Measurements from ENCODE around the gene IHH.
A peak's percentile ranks its signal among the peaks of the same experiment; 100 is the strongest.

The IHH gene

GRCh38 chr2:219060821-219061791 lies at the start of gene IHH:
Gene IHH (minus strand): TSS chr2:219060921. CDS start chr2:219060467, 454 bp downstream.
- no peak for DNase-seq (ENCODE audit: low read depth)

- peak; percentile 25 for DNase-seq (ENCODE audit: low read depth)
Measured at GRCh38 chr2:219109471-219109870, 48.8 kb upstream of the IHH start.

DNA sequence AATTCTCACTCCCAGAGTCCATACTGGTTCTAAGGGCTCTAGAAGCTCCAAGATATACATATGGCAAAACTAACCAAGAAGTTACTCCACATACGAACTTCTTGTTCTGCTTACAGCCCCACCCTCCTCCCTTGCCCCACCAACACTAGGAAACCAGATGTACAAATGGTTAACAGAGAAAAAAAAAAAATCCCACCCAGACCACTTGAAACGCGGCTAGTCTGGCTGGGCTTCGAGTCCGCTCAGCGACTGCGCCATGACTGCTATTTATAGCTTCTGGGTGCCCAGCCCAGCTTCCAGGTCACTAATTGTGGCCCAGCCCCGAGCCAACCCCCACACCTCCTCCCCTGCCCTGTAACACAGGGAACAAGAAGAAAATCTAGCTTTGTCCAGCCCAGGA lies 47.0 kb upstream of the IHH start:
- no peak for DNase-seq (ENCODE audit: low read depth)

- no peak for DNase-seq (ENCODE audit: low read depth)
Measured at GRCh38 chr2:219106251-219106650, 45.5 kb upstream of the IHH start.

- DNase-seq (ENCODE audit: low read depth), result no peak
Measured at GRCh38 chr2:219104107-219105035, 43.6 kb upstream of the IHH start.

GRCh38 chr2:219099329-219099728 lies 38.6 kb upstream of the IHH start:
- DNase-seq (ENCODE audit: low read depth), result no peak

DNA sequence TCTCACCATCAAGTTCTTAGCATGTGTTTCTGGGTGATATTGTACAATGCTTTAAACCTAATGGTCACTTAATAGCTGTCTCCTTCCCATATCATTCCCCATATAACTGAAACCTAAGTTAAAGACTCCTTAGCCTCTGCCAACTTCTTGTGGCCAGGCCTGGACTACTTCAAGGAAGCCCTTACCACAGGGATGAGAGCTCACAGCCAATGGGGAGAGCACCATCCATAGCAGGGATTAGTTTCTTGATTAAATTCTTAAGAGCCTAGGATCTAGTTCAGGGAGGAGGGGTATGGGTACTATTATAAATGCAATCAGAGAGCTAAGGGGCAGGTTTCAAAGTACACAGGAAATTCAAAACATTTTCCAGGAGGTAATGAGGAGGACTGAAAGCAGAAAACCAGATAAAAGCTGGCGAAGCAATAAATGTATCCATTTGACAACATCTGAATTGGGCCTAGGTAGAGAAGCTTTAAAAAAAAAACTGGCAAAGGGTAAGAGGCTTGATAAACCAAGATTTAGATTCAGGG lies 34.8 kb upstream of the IHH start:
- DNase-seq (ENCODE audit: low read depth), result no peak

GRCh38 chr2:219094171-219094570 lies 33.5 kb upstream of the IHH start:
- DNase-seq (ENCODE audit: low read depth), result no peak

GRCh38 chr2:219090436-219091299 lies 29.9 kb upstream of the IHH start:
- no peak for DNase-seq (ENCODE audit: low read depth)

- DNase-seq (ENCODE audit: low read depth), result no peak
Measured at GRCh38 chr2:219089330-219089729, 28.6 kb upstream of the IHH start.

- no peak for DNase-seq (ENCODE audit: low read depth)
Measured at GRCh38 chr2:219087848-219088247, 27.1 kb upstream of the IHH start.

DNA sequence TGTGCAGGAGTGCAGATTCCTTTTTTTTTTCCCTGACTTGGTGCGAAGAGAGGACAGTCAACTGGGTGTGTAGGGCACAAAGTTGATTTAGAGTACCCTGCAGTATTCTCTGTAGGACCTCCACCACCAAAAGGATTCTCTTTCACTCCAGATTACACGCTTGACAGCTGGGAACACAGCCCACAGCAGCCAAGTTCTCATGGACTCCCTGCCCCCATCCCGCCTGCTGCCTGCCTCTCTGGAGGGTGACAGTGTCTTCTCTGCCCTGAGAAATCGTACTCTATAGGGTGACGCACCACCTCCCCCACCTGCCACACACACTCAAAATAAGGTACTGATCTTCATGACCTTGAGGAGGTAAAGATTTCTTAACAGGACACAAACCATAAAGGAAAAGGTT lies 26.6 kb upstream of the IHH start:
- no peak for DNase-seq (ENCODE audit: low read depth)

DNA sequence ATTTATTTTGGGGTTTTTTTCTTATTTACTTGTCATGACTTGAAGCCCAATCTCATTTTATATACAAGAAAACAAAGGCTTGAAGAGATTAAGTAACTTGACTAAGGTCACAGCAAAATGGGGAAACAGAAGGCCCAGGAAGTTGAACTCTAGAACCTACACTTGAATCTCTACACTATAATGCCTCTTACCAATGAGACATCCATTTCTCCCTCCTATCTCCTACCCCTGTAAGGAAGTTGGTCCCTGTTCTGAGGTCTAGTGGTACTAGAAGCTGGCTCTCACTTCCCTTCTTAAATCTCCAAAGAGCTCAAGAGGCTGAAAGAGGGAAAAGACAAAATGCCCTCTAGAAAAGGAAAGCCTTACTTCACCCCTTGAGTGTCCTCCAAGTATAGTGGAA lies 25.5 kb upstream of the IHH start:
- no peak for DNase-seq (ENCODE audit: low read depth)

- no peak for DNase-seq (ENCODE audit: low read depth)
Measured at GRCh38 chr2:219084791-219085190, 24.1 kb upstream of the IHH start.

DNA sequence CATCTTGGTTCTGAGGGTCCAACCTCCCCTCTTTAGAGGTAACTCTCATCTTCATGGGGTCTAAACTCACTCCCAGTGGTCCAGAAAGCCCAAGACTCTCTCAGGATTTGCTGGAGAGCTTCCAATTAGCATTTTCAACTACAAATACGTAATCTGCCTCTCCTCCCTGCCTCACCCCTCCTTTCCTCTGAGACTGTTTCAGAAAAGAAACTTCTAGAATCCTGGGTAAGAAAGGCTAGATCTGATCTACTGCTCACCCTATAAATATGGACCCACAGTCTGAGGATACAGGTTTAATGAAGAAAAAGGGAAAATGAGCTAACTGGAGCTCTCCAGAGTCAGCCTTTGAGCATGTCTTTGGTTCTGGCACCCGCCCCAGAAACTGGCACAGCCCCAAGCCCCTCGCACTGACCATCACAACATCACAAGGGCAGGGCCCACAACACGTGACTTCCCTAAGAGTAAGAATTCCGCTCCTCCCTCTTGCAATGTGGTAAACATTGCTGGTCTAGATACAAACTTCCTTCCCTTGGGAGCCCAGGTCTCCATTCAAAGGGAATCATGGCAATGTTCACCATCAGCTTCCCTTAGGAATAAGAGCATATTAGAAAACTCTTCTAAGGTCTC lies 21.7 kb upstream of the IHH start:
- no peak for DNase-seq (ENCODE audit: low read depth)

DNA sequence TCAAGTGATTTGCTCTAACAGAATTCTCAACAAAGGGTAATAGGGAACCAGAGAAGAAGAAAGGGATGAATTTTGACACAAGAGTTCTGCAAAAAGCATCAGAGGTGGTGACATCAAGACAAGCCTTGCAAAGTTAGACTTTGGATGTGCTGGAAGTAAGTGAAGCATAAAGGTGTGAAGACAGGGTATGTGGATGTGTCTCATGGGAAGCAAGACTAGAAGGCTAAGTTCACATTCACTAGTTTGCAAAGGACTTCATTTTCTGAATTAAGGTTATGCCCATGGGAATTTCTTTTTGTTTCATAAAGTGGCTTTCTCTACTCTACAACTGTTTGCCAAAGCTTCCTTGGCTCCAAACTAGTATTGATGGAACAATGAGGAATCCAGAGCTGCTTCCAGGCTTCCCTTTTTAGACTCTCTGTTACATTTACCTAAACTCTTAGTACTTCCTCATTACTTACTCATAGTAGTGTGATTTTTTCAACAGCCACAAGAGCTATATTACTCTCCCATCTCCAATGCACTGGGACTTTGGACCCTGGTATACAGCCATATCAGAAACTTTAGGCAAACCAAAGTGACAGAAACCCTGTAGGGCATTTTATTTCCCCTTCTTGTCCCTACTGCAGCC lies 21.1 kb upstream of the IHH start:
- no peak for DNase-seq (ENCODE audit: low read depth)

- no peak for DNase-seq (ENCODE audit: low read depth)
Measured at GRCh38 chr2:219081096-219081495, 20.4 kb upstream of the IHH start.

DNA sequence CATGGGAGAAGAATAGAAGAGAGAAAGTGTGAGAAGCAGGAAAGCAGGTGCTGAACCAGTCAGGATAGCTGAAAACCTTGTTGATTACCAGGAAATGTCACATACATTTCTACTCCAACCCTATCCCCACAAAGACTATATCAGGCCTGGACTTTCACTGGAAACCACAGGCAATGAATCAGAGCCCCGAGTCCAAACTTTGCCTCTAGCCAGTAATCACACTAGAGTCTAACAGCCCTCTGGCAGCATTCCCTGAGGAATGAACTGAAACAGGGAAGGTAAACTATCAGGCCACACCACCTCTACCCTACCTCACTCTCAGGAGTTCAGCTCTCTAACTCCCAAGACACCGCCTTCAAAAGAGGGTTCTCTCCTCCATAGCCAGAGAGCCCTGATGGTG lies 18.7 kb upstream of the IHH start:
- DNase-seq (ENCODE audit: low read depth), result no peak

- DNase-seq (ENCODE audit: low read depth), result no peak
Measured at GRCh38 chr2:219078951-219079350, 18.2 kb upstream of the IHH start.

GRCh38 chr2:219078126-219078525 lies 17.4 kb upstream of the IHH start:
- DNase-seq (ENCODE audit: low read depth), result no peak

- no peak for DNase-seq (ENCODE audit: low read depth)
Measured at GRCh38 chr2:219076253-219076652, 15.5 kb upstream of the IHH start.
